Endothelial cell of umbilical vein (primary cell): Measurements from ENCODE around the gene NOS2. TPM values are rescaled to one million over a fixed set of nuclear protein-coding genes. Genes with fewer than 3 reads are reported as not detected.

Experiments used
- BruUV-seq: library from RNA; stranded (reverse); fragments of 400-500 nt; replicated peaks from 2 replicates; lab custom pipeline; 2021; lab: Mats Ljungman, UMichigan
- CTCF ChIA-PET: fragments of 300-600, 350-600 bp; sonication (Branson Sonifier 250); formaldehyde crosslinking; loops from one replicate; lab custom pipeline; 2021; ENCODE audit warnings: antibody characterized with exemption, inconsistent platforms; lab: Charles Lee
- POLR2A ChIA-PET: fragments of 300-600, 350-600 bp; sonication (Branson Sonifier 250); formaldehyde crosslinking; loops from one replicate; lab custom pipeline; 2021; ENCODE audit warnings: antibody characterized with exemption, inconsistent platforms; lab: Charles Lee
- DNase-seq: peaks from one replicate; pipeline ENCODE4 v3.0.0-alpha.2; 2011; ENCODE audit warnings: low read depth, low spot score
- FAIRE-seq: peaks from 2 replicates; lab custom pipeline; 2011; peaks lifted over from hg19 to GRCh38; lab: Jason Lieb, UNC
- H2AFZ ChIP-seq: 2 replicates; pipeline ENCODE4 v1.6.0; 2012; ENCODE audit warnings: low read depth, low read length, control low read depth, inconsistent platforms
- H3K27ac ChIP-seq: 2 replicates; pipeline ENCODE4 v1.5.1; 2011; ENCODE audit warnings: low read depth, mild to moderate bottlenecking, control low read depth, low read length, moderate library complexity; ENCODE audit not compliant: insufficient read depth
- H3K27me3 ChIP-seq, 2 experiments: 2 replicates each; pipeline versions ENCODE4 v1.6.0 to v1.6.1; 2011; ENCODE audit warnings: low read length in 2 of 2, mixed read lengths in 1 of 2; ENCODE audit not compliant: control insufficient read depth in 2 of 2, insufficient read depth in 2 of 2
- H3K36me3 ChIP-seq, 2 experiments: 2 replicates in 1 of 2; 3 replicates in 1 of 2; pipeline ENCODE4 v1.5.1; 2011; ENCODE audit warnings: low read length in 2 of 2, mild to moderate bottlenecking in 1 of 2, moderate library complexity in 1 of 2; ENCODE audit not compliant: control insufficient read depth in 2 of 2, insufficient read depth in 2 of 2; ENCODE audit errors: extremely low read depth in 1 of 2
- H3K4me1 ChIP-seq: 3 replicates; pipeline ENCODE4 v1.5.1; 2011; ENCODE audit warnings: mild to moderate bottlenecking, low read length; ENCODE audit not compliant: control insufficient read depth, insufficient read depth; ENCODE audit errors: extremely low read depth
- H3K4me2 ChIP-seq: 2 replicates; pipeline ENCODE4 v1.6.1; 2011; ENCODE audit warnings: low read length, control low read depth, mixed read lengths; ENCODE audit not compliant: insufficient read depth
- H3K4me3 ChIP-seq, 3 experiments: fragments of 200-600 bp in 1 of 3; sonication (generic), shearing (Covaris generic) in 1 of 3; replicated peaks in 1 of 3; 2 replicates each; pipeline ENCODE4 v1.5.1; 2011 to 2016; ENCODE audit warnings: control low read depth in 3 of 3, low read length in 3 of 3, mild to moderate bottlenecking in 2 of 3, inconsistent platforms in 1 of 3, low read depth in 1 of 3, moderate library complexity in 1 of 3; ENCODE audit not compliant: insufficient read depth in 1 of 3
- H3K79me2 ChIP-seq: 2 replicates; pipeline ENCODE4 v1.6.0; 2012; ENCODE audit warnings: low read length, inconsistent platforms; ENCODE audit not compliant: control insufficient read depth, insufficient read depth
- H3K9ac ChIP-seq: replicated peaks from 2 replicates; pipeline ENCODE3; 2011; ENCODE audit warnings: low read length, control low read depth; ENCODE audit not compliant: insufficient read depth; ENCODE audit errors: extremely low read depth
- H3K9me1 ChIP-seq: replicated peaks from 3 replicates; pipeline ENCODE4 v1.6.0; 2011; ENCODE audit warnings: mild to moderate bottlenecking, low read length; ENCODE audit not compliant: control insufficient read depth, insufficient read depth; ENCODE audit errors: extremely low read depth
- H3K9me3 ChIP-seq: replicated peaks from 2 replicates; pipeline ENCODE4 v1.5.1; 2012; ENCODE audit warnings: low read length, inconsistent platforms; ENCODE audit not compliant: control insufficient read depth, insufficient read depth
- H4K20me1 ChIP-seq: replicated peaks from 2 replicates; pipeline ENCODE3; 2011; ENCODE audit warnings: mild to moderate bottlenecking, low read length; ENCODE audit not compliant: control insufficient read depth, insufficient read depth; ENCODE audit errors: extremely low read depth
- CTCF ChIP-seq, 2 donors: IDR thresholded peaks; 1 replicate in 1 of 2; 2 replicates in 1 of 2; pipeline ENCODE4 v1.5.1; 2011; ENCODE audit warnings: low read length in 2 of 2, mild to moderate bottlenecking in 2 of 2, moderate library complexity in 2 of 2, control low read depth in 1 of 2, inconsistent platforms in 1 of 2, low read depth in 1 of 2; ENCODE audit not compliant: insufficient read depth in 1 of 2; ENCODE audit errors: extremely low read depth in 1 of 2
- EZH2 ChIP-seq: IDR thresholded peaks from 2 replicates; pipeline ENCODE4 v1.6.1; 2012; ENCODE audit warnings: borderline replicate concordance, low read depth, mild to moderate bottlenecking, moderate library complexity, low read length, inconsistent platforms; ENCODE audit not compliant: severe bottlenecking
- FOS ChIP-seq: IDR thresholded peaks from 2 replicates; pipeline ENCODE4 v1.6.1; 2011; ENCODE audit warnings: mild to moderate bottlenecking, low read length, moderate library complexity, borderline replicate concordance; ENCODE audit not compliant: insufficient read depth
- GATA2 ChIP-seq: IDR thresholded peaks from 2 replicates; pipeline ENCODE4 v1.7.0; 2011; ENCODE audit warnings: low read depth, mild to moderate bottlenecking, moderate library complexity, mixed read lengths, low read length; ENCODE audit not compliant: insufficient read length, insufficient read depth
- JUN ChIP-seq: IDR thresholded peaks from 2 replicates; pipeline ENCODE4 v1.6.1; 2011; ENCODE audit warnings: borderline replicate concordance, low read depth; ENCODE audit not compliant: insufficient read length, insufficient read depth
- MAX ChIP-seq: IDR thresholded peaks from 2 replicates; pipeline ENCODE4 v1.6.1; 2011; ENCODE audit not compliant: insufficient read depth, insufficient read length
- MYC ChIP-seq: IDR thresholded peaks from one replicate; pipeline ENCODE4 v1.6.1; 2011; ENCODE audit warnings: mild to moderate bottlenecking, low read depth, low read length
- POLR2A ChIP-seq: IDR thresholded peaks from 2 replicates; pipeline ENCODE4 v1.6.1; 2012; ENCODE audit warnings: low read depth, mild to moderate bottlenecking, control low read depth, low read length
- POLR2AphosphoS5 ChIP-seq: IDR thresholded peaks from 2 replicates; pipeline ENCODE4 v1.6.1; 2012; ENCODE audit warnings: low read depth, mild to moderate bottlenecking, control low read depth, low read length, moderate library complexity; ENCODE audit not compliant: insufficient read depth
- dilution Hi-C: fragments of 300-500 bp; cut with MboI; formaldehyde crosslinking; loops from one replicate; pipeline ENCODE4 v1.15.0; 2019; ENCODE audit warnings: low sequenced_read_pairs; ENCODE audit not compliant: extremely low pct_ligation_motif_present
- intact Hi-C: fragments of 100-400 bp; cut with micrococcal nuclease; formaldehyde crosslinking; loops from one replicate; pipeline ENCODE4 v1.10.0; 2022
- polyA plus RNA-seq, 4 experiments: library from polyadenylated mRNA; depleted of rRNA in 3 of 4; stranded (reverse) in 3 of 4; unstranded in 1 of 4; fragments of >200 nt; gene quantifications; 2 replicates each; pipeline versions ENCODE4 v1.2.1 to v1.2.3, GENCODE V29; 2011 to 2012; ENCODE audit warnings: missing spikeins in 1 of 4
- total RNA-seq: library from RNA; stranded (reverse); gene quantifications from 2 replicates; pipeline ENCODE4 v1.2.3, GENCODE V29; 2021

The NOS2 gene
- total and polyA plus RNA-seq, 2 donors (not counting 3 experiments of a cell fraction or from before 2014, with no cell fraction given), result 0.01 TPM; not detected in 1

- peaks cover 0 to 9% of the 10 kb centered on the region in 2 experiments for H3K27me3 ChIP-seq
- H3K4me1 ChIP-seq, result peaks cover 4% of the 10 kb centered on the region
- no peak overlapping the region for H3K27ac ChIP-seq
- no peak overlapping the region for H2AFZ ChIP-seq
- BruUV-seq, result no TSS peak
- no peak for DNase-seq
- intact Hi-C loops, result no loop called here
- dilution Hi-C loops, result no loop called here
- no peaks in the 10 kb centered on the region for H3K36me3 ChIP-seq
- no peak for TF ChIP-seq JUN
- no peak for TF ChIP-seq POLR2AphosphoS5
- no peak for TF ChIP-seq MAX
- TF ChIP-seq MYC, result no peak
- TF ChIP-seq POLR2A, result no peak
- no peak for TF ChIP-seq CTCF (IDR thresholded peaks at IDR 0.05; ENCODE audit: extremely low read depth in 1 of 2, insufficient read depth in 1 of 2, low read depth in 1 of 2, low read length in 2 of 2)
- TF ChIP-seq GATA2, result no peak
- no peak for TF ChIP-seq FOS
- TF ChIP-seq EZH2, result no peak
- no peak overlapping the region for H3K4me2 ChIP-seq
- H3K9me1 ChIP-seq, result no peaks in the 10 kb centered on the region
- H3K4me3 ChIP-seq, result no peak overlapping the region
- no peak overlapping the region for H3K9ac ChIP-seq
- H3K9me3 ChIP-seq, result no peaks in the 10 kb centered on the region
- ChIA-PET POLR2A (no interaction called here), CTCF (interaction anchor here (0.8 to 12.6 kb wide), 5 partner anchors 9 to 448 kb away, joined by 3 to 545 read pairs (median 3); partner anchors contain the start of gene LYRM9)
- FAIRE-seq, result no peak
- no peaks in the 10 kb centered on the region for H4K20me1 ChIP-seq
- no peaks in the 10 kb centered on the region for H3K79me2 ChIP-seq
These were observed 2.8 kb upstream of the NOS2 start for GRCh38 chr17:27802962-27803680.
